ENCODE results near the gene YES1.
"Not testable (repeated sequence)": the region's sequence is repeated elsewhere in the genome, so short reads cannot be mapped to it uniquely, and the experiment has no call there.

The YES1 gene

DNA sequence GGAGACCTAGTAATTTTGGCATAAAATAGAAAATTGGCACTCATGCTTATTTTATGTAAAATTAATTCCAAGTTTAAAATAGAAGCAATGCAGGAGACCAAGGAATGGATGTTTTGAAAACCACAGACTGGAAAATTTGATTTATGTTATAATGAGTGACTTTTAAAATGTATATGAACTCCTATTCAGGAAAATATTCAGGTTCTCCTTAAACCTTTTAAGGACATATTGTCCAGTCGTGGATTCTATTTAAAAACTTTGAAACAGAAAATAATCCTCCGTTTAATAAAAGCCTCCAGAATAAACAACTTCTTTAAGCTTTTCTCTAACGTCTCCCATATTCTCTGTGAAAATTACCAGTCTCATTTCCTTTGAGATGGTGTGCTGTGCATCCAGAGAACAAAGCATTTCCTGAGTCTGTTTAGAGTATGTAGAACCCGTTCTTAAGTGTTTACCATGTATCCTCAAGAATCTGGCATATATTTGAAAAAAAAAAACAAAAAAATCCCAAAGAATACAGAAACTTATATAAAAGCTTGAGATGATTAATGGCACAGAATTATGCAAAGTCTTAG is 8.6 kb upstream of the YES1 start:
- no peak for DNase-seq

DNA sequence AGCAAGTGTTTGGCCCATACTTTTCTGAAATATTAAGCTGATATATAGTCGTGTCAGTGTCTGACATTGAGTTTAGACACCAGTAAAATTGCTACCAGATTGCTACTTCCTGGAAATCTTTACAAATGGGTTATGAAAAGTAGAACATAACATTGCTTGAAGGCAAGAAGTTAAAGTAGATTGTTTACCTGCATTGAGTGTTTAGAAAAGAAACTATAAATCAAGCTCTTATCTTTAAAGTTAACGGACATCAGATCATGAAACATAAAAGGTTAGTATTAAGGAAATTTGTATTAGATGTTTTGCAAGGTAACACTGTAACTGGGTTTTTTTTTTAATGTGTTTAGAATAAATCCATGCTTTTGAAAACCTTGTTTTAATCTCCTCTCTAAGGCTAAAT is 4.8 kb upstream of the YES1 start:
- no peak for DNase-seq

DNA sequence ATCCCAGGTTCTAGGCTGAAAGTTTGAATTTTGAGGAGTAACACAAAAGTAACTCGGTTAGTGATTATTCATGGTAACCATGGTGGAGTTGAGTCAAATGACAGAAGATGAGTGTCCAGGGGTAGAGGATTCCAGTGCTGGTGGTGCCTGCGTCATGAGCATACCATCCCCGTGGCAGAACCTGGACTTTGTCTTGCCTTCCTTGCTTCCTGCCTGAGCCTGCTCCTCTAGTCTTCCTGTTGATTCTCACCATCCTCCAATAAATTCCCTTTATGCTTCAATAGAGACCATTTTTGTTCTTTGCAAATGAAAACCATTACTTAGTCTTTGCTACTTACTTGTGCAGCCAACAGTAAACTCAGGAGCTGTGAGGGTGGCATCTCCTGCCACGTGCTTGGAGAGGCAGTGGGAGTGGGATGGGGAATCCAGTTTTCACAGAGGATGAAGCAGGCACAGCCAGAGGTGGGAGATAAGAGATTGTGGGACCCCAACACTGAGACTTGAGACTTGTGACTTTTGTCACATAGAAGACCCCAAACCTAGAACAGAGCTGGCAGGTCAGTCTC is 4.1 kb upstream of the YES1 start:
- no peak for DNase-seq

DNA sequence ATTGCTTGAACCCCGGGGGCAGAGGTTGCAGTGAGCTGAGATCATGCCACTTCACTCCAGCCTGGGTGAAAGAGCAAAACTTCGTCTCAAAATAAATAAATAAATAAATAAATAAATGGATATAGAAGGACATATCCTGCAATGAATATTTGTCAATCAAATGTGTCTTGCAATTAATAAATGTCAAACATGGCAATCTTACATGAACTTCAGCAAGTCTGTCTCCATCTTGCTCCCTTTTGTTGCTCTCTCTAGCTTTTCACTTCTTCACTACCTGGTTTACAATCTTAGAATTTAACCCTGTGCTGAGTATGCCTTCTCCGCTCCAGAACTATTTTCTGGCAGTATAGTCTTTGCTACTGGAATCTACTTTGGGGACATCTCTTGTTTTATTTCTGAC is 3.3 kb upstream of the YES1 start:
- no peak for DNase-seq

DNA sequence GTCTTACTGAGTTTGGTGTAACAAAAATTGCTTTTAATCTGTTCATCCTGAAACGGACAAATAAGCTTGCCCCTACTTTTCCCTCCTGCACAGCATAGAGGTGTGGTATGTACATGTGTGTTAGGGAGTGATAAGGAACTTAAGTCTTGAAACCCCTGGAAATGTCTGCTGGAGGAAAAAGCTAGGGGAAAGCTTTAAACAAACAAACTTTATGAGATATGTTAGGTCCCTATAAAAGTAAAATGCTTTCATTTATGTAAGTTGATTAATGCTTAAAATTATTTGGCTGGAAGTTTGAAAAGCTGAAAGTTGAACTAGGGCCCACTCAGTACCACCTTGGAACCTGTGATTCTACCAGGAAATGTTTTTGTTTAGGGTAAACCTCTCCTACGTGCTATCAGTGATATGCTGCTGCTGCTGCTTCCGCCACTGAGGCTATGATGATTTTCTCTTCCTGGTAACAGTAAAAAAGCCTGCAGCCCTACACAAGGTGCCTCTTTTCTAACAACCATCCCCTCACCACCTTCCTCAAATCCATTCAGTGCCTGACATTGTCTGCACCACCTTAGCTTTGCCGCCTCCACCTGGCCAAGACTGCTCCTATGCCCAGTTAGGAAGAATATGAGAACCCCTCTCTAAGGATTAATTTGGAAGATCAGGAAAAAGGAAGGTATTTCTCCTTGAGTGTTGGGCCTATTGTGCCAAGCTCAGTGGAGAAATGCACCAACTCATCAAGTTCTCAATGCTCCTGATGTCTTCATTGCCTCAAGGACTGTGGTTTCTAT is 2.5 kb upstream of the YES1 start:
- DNase-seq: peak; percentile 86

DNA sequence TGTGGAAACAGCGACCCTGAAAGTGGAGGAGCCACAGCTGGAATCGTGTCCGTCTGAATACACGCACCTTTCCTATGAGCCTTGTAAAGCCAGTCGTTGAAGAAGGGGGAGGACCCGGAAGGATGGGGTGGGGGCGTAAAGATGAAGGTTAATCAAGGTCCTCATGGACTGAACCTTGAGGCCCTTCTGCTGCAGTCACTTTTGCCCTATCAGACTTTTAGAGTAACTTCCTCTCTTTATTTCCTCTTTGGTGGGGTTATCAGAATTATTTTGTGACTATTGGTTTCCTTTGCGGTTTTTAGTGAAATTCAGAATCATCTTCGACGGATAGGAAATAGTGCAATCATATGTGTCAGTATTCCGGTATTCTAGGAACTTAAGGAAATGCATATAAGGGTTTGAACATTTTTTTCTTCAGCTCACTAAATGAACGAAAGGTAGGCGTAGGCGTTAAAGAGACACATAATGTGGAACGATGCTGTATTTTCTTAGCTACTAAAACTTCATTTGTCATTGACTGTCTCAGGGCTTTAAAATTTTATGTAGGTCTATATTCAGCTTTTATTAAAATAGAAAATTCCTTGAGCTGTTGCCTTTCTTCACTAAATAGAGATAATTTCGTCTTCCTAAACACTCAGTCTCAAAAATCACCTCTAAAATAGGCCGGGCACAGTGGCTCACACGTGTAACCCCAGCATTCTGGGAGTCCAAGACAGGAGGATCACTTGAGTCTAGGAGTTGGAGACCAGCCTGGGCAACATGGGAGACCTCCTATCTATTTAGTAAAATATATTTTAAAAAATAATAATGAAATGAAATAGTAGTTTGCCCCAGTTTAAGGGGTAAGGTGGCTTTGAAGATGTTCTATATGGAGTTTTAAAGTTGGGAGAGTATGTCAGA is 1.4 kb upstream of the YES1 start:
- DNase-seq: peak; percentile 82

DNA sequence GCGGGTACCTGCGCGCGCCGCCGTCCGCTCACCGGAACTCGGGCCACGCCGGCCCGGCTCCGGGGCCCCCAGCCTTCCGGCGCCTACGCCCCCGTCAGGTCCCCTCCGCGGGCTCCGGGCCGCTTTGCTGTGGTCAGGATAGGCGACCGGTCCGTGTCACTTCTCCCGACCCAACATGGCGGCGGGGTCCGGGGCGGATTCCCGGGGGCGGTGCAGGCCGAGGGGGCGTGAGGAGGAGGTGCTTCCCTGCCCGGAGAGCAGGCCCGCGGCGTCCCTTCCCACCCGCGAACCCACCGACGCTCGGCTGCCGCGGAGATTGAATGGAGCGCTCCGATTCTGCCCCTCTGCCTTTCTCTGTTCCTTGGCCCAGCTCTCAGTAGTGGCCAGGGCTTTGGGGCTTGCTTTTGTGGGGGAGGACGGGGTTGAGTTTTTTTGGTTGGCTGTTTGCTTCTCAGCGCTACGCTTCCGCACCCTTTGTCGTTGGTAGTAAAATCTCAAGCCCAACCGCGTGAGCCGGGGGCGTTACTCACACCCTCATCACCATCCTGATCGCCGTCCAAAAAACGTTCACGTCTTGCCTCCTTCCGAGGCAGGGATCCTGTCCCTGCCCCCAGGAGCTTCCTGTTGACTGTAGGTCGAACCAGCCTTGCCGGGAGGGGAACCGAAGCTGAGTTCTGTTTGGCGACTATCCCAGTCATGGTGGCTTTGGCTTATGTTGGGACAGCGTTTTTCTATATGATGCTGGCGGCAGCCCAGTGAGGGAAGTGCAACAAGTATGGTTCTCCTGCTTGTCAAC is 532 bp upstream of the YES1 start:
- peak; percentile 87 for DNase-seq

DNA sequence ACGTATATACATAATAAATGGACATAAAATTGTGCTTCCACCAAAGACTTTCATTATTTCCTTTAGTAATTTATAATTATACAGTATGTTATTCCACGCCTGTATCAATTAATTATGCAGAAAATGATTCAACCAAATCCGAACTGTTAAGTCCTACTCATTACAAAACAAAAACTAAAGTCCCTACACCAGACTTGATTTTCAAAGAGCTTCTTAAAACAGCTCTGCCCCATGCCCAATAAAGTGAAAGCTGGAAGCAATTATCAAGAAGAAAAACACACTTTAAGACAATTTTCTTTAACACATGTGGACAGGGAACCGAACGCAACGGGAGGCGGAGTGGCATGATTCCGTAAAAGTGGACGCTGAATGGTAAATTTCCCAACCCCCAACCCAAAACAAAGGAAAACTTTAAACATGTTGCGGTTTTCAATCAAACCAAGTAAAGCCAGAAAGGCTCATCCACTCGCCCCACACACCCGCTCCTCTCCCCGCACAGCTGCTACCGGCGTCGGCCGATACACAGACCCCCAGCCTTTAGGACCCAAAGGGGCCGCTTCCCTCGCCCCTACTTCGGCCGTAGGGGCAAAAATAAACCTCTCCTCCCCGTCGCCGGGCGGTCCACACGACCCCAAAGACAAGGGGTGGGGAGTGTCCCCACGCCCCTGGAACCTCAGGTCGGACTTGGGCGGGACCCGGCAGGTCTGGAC is 705 bp downstream of the YES1 start:
- no peak for DNase-seq

DNA sequence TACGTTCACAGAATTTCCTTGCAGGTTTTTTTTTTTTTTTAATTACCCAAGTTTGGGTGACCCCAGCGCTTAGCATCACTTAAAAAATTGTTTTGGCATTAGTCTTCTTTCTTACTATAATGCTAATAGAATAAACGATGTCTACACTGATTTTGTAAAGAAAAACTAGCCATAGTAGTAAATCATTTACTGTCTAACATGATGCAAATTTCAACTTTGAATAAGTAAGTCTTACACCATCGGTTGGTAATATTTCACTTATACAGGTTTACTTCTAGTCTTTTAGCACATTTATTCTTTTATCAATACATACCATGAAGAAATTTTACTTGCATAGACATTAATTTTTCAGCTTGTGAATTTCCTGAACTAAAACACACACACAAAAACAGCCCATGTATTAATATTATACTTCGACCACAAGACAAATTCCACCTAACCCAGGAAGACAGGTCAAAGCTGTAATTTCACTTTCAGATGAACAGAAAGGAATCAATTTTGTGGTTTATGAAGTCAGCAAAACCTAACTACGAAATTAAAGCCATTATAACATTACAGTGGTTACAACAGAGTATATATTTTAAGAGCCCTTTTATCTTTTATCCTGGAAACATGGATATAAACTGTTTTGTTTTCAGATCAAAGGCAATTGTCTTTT is 1.9 kb downstream of the YES1 start:
- DNase-seq: no peak

DNA sequence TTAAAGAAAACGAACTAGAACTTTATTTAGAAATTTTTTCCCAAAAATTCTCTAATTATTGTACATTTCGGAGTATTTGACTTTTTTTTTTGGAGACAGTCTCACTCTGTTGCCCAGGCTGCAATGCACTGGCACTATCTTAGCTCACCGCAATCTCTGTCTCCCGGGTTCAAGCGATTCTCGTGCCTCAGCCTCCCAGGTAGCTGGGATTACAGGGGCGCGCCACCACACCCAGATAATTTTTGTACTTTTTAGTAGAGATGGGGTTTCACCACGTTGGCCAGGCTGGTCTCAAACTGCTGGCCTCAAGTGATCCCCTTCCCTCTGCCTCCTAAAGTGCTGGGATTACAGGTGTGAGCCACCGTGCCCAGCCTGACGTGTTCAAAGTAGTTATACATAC is 2.8 kb downstream of the YES1 start:
- DNase-seq: not testable (repeated sequence)

DNA sequence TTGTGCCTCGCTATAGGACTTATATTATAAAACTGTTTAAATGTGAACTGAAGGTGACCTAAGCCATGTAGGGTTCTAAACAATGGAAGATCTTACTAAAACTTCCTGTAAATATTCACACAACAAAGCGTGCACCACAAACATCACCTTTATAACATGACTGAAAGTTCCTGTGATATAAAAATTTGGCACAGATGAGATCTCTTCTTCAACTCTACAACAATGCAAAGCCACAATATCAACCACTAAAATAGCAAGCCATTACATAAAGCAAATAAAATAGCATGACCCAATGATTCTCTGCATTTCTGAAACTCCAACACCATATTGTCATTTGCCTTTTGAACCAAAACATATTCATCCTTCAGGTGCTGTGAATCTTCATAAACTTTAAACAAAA is 3.5 kb downstream of the YES1 start:
- no peak for DNase-seq

DNA sequence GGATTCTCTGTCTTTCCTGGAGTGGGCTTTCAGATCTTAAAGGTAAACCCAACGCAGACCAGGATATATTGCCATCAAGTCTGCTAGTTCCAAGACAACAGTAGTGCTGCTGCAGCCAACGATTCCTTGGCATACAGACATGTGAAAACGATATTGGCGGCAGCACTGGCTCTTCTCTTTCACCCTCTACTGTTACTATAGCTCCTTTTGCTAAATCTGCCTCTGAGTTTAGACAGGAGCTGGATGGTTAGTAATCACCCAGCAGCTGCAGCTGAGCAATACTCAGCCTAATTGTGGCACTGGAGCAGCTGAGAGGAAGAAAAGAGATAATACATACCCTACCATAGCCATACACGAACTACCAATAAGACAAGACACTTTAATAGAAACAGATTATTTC is 4.0 kb downstream of the YES1 start:
- peak; percentile 32 for DNase-seq

DNA sequence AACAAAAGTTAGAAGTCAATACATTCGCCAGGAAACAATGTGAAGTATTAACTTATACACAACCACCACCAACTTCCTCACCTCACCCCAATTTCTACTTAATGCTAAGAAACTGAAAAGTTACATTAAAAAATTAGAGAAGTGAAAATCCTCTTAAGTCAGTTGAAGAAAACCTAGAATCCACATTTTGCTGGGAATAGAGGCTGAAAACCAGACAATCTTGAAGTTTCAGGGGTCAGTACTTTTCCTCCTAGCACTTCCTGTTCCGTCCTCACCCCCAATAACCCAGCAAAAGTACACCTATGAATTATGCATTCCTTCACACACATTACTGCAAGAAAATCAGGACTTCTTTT is 6.3 kb downstream of the YES1 start:
- DNase-seq: no peak

DNA sequence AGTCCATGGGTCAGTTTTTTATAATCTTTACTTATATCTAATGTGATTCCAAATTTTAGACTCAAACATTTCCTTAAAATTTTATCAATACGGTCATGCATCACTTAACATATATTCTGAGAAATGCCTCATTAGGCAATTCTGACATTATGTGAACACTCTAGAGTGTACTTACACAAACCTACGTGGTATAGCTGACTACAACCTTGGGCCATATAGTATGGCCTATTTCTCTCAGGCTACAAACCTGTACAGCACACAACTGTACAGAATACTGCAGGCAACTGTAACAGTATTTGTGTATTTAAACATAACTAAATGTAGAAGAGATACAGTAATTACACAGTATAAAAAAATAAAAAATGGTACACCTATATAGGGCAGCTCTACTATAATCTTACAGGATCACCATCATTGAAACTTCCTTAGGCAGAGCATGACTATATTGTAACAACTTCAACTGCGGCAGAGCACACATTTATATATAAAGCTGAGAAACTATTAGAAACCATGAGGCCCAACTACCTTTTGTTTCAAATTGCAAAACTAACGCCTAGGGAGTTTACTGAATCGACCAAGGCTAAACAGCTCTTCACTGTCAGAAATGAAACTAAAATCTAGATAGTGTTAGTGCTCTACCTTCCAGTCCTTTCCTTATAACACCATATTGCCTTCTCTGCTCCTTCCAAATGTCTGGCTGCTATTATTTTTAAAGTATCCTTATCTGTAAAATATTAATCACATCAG is 6.9 kb downstream of the YES1 start:
- peak; percentile 34 for DNase-seq

DNA sequence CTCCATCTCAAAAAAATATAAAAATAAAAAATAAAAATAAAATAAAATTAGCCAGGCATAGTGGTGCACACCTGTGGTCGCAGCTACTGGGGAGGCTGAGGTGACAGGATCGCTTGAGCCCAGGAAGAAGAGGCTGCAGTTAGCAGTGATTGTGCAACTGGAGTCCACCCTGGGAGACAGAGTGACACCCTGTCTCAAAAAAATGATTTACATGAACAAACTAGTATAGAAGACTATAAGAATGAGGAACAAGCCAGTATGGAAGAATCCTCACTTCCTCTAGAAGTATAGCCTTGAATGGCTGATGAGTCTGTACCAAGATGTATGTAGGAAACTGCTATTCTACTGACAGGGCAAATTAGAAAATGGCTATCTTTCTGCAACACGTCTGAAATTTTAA is 10.9 kb downstream of the YES1 start:
- DNase-seq: no peak

DNA sequence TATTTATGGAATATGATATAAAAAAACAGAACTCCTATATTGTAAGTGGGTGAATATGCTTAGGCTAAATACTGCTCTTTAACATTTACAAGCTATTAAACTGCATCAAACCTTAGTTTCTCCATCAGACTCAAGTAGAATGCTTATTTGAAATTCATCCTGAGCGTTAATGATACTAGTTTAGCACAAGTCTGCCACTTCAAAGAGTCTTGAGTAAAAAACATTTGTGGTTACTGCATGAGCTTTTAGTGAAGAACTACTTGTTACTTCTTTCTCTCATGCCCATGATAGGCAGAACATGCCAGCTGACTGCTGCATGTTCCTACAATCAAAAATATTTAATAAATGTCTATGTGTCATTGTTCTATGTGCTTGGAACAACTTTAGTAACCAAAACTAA is 12.1 kb downstream of the YES1 start:
- DNase-seq: no peak

DNA sequence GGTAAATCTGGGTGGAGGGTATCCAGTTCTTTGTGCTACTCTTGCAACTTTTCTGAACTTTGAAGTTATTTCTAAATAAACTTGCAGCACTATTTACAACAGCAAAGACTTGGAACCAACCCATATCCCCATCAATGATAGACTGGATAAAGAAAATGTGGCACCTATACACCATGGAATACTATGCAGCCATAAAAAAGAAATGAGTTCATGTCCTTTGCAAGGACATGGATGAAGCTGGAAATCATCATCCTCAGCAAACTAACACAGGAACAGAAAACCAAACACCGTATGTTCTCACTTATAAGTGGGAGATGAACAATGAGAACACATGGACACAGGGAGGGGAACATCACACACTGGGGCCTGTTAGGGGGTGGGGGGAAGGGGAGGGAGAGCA is 16.7 kb downstream of the YES1 start:
- DNase-seq: not testable (repeated sequence)

DNA sequence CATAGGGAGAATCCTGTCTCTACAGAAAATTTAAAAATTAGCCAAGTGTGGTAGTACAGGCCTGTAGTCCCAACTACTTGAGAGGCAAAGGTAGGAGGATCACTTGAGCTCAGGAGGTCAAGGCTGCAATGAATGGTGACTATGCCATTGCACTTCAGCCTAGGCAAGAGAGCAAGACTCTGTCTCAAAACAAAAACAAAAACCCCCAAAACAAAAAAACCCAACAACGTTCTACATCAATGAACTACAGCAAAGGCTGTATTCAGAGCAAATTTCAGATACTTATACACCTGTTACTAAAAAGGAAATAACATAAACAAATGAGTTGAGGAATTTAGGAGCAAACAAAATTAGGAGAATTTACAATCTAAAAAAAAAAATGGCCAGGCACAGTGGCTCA is 22.6 kb downstream of the YES1 start:
- no peak for DNase-seq

DNA sequence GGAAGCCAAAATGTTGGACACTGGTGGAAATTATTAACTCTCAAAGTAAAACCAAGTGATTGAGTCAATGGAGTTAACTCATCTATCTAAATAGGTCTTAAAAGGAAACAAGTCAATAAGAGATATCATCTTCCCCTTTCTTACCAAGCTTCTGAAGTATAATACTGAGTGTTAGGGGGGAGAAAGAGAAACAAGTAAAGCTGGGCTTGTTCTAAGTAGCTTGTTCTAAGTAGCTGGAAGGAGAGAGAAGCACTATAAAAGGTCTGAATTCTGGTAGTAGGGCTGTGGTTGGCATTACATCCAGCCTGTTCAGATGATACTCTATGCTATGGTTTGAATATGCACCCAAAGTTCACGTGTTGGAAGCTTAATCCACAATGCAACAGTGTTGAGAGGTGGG is 26.8 kb downstream of the YES1 start:
- DNase-seq: peak; percentile 35

DNA sequence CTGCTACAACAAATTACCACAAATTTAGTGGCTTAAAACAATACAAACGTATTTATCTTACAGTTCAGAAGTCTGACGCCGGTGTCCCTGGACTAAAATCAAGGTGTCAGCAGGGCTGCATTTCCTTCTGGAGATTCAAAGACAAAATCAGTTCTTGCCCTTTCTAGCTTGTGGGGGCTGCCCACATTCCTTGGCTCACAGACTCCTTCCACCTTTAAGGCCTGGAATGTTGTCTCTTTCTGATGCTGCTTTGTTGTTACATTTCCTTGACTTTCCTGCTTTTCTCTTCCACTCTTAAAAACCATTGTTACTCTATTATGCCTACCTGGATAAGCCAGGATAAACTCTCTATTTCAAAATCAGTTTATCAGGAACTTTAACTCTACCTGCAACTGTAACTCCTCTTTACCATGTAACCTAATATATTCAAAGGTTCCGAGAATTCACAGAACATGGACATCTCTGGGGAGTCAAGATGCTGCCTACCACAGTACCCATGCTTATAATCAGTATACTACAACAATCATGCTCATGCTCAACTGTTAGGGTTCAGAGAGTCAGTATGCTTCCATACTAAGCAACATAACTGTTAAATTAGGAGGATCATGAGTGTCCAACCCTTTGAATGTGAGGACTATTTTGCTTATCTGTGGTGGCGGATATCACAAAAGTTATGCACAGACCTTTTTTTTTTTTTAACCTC is 27.4 kb downstream of the YES1 start:
- DNase-seq: no peak
